Fibroblast of villous mesenchyme (primary cell): ENCODE data around the gene THAP6. TPM values are rescaled to one million over a fixed set of nuclear protein-coding genes. Genes with fewer than 3 reads are reported as not detected.

ENCODE experiments used
- DNase-seq: peaks from one replicate; pipeline ENCODE4 v3.0.0-alpha.2; 2010; ENCODE audit warnings: low read depth
- H3K4me3 ChIP-seq: 2 replicates; pipeline ENCODE4 v1.5.1; 2011; ENCODE audit warnings: low read depth, mild to moderate bottlenecking, low read length
- total RNA-seq: library from RNA; depleted of rRNA; stranded (reverse); fragments of >200 nt; gene quantifications from 2 replicates; pipeline ENCODE4 v1.2.3, GENCODE V29; 2012
- TF ChIP-seq, protein P1 (sequence below): IDR thresholded peaks from 2 replicates; pipeline ENCODE4 v1.5.1; 2012; ENCODE audit warnings: low read depth, mild to moderate bottlenecking, low read length; ENCODE audit not compliant: insufficient read depth

THAP6 gene
- total RNA-seq, 1 donor, result 18.1 TPM

DNA sequence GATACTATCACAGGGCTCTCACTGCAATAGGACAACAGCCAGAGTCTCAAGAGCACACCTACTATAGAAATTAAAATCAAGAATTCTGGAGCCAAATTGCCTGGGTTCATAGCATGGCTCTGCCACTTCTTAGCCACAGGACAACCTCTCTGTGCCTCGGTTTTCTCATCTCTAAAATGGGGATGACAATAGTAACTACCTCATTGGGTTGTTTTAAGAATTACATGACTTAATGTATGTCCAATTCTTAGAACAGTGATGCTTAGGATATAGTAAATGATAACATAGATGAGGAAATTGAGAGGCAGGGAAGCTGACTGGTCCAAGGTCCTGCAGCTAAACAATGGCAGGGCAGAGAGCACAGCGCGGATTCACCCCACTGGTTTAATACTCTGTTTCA lies 30.6 kb downstream of the THAP6 start:
- no peak for DNase-seq
- TF ChIP-seq, protein P1, sequence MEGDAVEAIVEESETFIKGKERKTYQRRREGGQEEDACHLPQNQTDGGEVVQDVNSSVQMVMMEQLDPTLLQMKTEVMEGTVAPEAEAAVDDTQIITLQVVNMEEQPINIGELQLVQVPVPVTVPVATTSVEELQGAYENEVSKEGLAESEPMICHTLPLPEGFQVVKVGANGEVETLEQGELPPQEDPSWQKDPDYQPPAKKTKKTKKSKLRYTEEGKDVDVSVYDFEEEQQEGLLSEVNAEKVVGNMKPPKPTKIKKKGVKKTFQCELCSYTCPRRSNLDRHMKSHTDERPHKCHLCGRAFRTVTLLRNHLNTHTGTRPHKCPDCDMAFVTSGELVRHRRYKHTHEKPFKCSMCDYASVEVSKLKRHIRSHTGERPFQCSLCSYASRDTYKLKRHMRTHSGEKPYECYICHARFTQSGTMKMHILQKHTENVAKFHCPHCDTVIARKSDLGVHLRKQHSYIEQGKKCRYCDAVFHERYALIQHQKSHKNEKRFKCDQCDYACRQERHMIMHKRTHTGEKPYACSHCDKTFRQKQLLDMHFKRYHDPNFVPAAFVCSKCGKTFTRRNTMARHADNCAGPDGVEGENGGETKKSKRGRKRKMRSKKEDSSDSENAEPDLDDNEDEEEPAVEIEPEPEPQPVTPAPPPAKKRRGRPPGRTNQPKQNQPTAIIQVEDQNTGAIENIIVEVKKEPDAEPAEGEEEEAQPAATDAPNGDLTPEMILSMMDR, result no peak
- no peak overlapping the region for H3K4me3 ChIP-seq

DNA sequence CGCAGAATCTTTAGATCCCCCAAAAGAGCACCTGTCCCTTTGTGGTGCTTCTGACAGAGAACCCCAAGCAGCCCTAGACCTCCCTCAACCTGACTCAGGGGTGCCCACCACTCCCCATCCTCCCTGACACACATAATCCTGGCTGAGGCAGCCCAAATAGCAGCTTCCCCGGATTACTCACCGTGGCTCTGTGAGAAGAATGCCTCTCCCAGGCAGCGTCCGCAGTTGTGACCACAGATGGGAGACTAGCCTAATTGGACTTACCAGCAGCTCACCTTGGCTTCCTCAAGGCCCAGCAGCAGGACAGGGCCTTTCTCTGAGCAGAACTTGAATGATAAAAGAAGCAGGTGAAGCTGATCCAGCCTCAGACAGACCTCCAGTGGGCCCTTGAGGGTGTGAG lies 31.3 kb downstream of the THAP6 start:
- peak; percentile 7 for DNase-seq
- TF ChIP-seq, protein P1, result no peak
- H3K4me3 ChIP-seq, result no peak overlapping the region

DNA sequence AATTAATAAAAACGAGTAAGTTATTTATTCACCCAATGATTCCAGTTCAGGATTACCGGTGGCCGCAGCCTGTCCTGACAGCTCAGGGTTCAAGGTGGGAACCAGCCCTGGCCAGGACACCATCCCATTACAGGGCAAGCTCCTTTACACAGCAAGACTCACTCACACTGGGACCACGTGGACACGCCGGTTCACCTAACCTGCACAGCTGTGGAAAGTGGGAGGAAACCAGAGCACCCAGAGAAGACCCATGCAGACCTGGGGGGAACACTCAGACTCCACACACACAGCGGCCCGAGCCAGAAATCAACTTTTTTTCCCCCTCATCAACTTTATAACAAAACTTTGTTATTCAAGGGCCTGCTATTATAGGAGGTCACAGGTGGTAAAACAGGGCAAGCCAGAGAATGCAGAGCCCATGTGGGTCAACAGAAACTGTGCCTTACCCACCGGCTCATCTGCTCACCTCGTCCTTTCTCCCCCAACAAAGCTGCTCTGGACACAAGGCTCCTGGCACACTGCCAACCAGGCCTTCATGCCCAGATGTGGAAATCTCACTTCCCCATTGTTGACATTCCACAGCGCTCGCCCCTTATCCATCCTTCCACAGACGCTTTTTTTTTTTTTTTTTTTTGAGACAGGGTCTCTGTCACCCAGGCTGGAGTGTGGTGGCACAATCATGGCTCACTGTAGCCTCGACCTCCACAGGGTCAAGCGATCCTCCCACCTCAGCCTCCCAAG lies 33.5 kb downstream of the THAP6 start:
- TF ChIP-seq, protein P1, result no peak
- no peak overlapping the region for H3K4me3 ChIP-seq
- peak; percentile 43 for DNase-seq

DNA sequence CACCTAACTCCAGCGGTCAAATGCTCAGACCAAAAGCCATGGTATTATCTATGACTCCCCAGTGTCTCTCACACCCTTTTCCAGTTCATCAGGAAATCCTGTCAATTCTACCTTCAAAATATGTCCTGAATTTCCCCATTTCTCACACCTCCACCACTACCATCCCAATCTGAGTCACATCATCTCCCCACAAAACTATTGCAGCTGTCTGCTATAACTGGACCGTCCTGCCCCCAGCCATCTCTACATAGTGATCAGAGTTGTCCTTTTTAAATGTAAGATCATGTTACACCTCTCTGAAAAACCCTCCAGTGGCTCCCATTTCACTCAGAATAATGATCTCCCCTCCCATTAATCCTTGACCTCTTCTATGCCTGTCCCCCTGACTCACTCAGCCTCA lies 34.7 kb downstream of the THAP6 start:
- H3K4me3 ChIP-seq, result no peak overlapping the region
- TF ChIP-seq, protein P1, result no peak
- DNase-seq, result no peak

DNA sequence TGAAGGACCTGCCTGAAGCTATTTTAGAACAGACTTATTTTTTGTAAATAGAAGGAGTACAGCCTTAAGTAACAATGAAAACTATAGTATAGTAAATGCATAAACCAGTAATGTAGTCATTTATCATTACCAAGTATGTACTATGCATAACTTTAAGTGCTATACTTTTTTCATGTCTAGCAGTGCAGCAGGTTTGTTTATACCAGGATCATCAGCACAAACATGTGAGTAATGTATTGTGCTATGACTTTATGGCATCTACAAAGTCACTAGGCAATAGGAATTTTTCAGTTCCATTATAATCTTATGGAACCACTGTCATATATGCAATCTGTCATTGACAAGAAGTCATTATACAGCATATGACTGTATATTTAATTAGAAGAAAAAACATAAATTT lies 38.2 kb downstream of the THAP6 start:
- no peak overlapping the region for H3K4me3 ChIP-seq
- TF ChIP-seq, protein P1, result no peak
- no peak for DNase-seq

DNA sequence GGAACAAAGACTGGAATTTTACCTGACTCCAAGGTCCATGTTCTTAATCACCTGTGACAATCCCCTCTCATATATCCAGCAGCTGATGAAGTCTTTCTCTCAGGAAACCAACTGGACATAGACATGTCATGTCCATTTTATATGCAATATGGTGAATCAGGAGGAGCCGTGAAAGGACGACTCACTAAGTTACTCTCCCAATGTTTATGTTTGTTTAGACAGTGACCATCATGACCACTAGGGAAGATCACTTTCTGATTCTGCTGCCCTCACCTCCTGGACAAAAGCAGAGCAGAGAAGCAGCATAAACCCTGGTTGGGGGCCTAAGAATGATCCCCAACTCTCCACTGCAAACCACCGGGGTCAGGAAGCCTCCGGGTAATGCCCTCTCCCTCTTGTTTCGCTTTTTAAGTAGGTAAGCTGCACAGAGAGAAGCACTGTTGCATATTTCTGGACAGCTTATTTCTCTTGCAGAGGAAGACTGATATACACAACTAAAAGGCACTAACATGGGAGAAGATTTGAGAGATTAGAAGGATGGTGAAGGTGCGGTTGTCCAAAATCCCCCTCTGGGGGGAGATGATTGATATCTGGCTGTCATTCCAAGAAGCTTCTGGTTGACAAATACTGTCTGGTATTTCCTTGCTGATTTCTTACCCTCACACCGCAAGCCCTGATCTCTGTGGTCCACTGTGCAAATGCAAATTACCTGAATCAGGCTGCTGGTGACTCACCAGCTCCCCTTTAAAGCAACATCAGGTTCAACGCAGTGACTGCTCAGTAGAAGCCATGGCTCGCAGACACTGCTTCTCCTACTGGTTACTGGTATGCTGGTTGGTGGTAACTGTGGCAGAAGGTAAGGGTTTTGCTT lies 41.3 kb downstream of the THAP6 start, which contains the start of gene ODAPH:
TSS of gene ODAPH (plus strand) at position 773 of the 871 bp plus-strand sequence. CDS start at position 790, 17 bp downstream.
- DNase-seq, result no peak
- TF ChIP-seq, protein P1, result peak; percentile 12

More for the DNA sequence above, 41.3 kb downstream of the THAP6 start, which contains the start of gene ODAPH:
- H3K4me3 ChIP-seq, result no peak within 1 kb of the TSS
